Measurements from ENCODE around the gene NPHP4.

NPHP4 gene

DNA sequence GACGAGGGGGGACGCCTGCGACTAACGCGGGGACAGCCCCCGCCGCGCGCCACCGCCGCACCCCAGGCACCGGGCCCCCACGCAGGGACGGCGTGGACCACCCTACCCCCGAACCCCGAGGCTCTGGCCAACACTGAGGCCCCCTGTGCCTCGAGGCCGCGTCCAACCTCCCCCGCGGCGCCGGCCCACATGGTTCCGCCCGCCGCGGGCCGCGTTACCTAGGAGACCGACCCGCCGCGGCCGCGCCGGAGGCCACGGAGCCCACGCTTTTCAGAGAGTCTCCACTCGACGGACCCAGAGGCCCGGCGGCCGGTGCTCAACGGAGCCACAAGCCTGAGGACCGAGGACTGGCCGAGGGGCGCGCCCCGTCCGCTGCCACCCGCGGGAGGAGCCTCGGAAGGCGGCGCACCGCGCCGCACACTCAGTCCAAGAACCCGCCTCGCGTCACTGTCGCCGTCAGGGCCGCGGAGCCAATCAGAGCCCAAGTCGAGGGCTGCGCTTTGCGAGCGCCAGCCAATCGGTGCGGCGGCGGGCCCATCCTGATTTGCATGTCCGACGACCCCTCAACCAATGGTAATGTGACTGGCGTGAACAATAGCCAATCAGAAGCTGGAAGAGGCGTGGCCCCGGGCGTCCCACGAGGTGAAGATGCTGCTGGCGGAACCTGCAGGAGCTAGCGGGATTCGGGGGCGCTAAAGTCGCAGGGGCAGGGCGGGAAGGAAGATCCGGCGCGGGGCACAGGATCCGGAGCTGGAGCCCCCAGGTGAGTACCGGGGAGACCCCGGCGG, at the start of gene NPHP4:
Gene NPHP4, minus strand, starts transcription at position 400 of the 788 bp plus-strand sequence. CDS start 6,136 bp downstream, outside the sequence.
- peak; percentile 100 for DNase-seq (ENCODE audit: low read depth, low spot score)

DNA sequence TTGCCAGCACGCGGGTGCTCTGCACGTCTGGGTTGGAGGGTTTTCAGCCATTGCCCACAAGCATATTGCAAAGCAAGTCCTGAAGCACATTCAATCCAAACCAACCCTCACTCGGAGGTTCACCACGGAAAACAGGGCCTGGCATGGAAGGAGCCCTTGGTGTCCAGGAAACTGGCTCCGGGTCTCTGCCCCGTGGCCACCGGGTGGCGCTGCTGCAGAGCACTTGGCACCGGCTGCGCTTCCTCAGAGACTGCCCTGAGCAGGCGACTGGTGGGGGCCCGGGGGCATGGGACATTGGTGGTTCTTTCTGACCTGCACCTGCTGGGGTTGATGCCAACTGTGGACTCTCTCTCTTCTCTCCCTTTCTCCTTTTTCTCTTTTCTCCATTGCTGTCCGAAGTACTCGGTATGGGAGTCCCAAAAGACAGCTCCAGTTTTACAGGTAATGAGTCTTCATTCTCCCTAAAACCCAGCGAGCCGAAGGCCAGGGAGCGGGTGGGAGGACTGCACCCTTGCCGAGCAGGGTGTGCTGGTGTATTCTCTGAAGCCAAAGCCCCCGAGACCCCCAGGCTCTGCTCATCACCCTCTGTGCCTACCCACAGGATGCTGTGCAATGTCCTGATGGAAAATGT, 49.3 kb upstream of the NPHP4 start:
- no peak for DNase-seq (ENCODE audit: low read depth, low spot score)

GRCh38 chr1:6040861-6041415, 48.7 kb upstream of the NPHP4 start:
- DNase-seq (ENCODE audit: low read depth, low spot score): no peak

GRCh38 chr1:6040444-6040843, 48.2 kb upstream of the NPHP4 start:
- DNase-seq (ENCODE audit: low read depth, low spot score): no peak

- no peak for DNase-seq (ENCODE audit: low read depth, low spot score)
Measured at GRCh38 chr1:6039031-6039430, 46.8 kb upstream of the NPHP4 start.

DNA sequence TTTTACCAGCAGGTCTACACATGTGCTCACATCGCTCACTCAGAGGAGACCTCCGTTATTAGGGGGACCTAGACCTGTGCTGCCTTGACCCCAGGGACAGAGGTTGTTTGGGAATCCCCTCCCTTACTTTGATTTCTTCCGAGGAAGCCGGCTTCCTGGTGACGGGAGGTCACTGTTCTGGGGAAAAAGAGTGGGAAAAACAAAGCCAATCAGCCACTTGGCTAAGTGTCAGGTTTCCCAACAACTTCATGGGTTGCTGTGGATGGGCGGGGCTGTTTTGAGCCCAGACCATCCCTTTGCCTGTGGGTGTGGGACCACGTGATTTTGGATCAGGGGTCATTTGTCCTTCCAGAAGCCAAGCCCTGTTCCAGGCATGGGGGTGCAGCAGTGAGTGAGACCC, 46.4 kb upstream of the NPHP4 start:
- no peak for DNase-seq (ENCODE audit: low read depth, low spot score)

- peak; percentile 34 for DNase-seq (ENCODE audit: low read depth, low spot score)
Measured at GRCh38 chr1:6037338-6037762, 45.1 kb upstream of the NPHP4 start.

DNA sequence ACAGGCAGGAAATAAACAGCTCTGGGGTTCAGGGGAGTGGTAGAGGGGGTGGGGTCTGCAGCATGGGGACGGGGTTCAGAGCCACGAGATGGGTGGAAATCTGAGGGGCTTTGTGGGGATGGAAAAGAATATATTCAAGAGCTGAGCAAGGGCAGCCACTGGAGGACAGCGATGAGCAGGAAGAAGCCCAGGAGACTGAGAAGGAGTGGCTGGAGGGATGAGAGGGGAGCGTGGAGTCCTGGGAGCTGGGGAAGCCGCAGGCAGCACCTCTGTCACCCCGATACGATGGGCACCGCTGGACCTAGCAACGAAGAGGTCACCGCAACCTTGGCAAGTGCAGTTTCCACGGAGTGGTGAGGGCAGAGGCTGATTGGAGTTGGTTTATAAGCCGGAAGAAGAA, 43.5 kb upstream of the NPHP4 start:
- no peak for DNase-seq (ENCODE audit: low read depth, low spot score)

GRCh38 chr1:6035303-6035702, 43.1 kb upstream of the NPHP4 start:
- DNase-seq (ENCODE audit: low read depth, low spot score): no peak

- no peak for DNase-seq (ENCODE audit: low read depth, low spot score)
Measured at GRCh38 chr1:6034750-6035096, 42.5 kb upstream of the NPHP4 start.

DNA sequence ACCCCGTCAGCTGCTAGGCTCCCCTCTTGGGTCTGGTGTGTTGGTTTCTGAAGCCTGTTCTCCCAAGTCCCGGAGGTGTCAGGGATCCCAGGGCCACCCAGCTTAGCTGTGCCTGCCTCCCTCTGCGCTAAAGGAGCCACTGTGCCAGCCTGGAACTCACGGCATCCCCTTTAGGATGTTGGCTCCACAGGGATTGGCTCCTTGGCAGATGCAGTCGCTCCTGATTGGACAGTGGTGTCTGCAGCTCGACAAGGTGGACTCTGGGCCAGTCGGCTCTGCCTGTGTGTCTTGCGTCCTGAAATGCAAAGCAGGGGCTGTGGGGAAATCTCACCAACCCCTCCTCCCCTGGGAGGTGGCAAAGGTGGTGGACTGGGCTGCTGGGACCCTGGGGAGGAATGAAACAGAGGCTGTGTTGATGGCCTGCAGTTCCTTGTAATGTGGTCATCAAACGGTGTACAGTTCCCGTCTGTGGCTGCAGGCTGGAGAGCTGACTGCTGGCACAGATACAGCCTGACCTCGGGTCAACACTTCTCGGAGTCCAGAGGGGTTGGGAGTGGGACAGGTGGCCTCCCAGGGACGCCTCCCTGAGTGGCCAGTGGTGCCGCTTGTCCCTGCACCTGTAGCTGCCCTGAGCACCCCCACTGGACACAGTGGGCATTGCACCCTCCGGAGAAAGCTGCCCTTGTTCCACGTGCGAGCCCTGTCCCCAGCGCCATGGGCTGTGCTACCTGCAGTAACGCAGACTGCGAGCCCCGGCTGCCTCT, 41.9 kb upstream of the NPHP4 start:
- no peak for DNase-seq (ENCODE audit: low read depth, low spot score)

DNA sequence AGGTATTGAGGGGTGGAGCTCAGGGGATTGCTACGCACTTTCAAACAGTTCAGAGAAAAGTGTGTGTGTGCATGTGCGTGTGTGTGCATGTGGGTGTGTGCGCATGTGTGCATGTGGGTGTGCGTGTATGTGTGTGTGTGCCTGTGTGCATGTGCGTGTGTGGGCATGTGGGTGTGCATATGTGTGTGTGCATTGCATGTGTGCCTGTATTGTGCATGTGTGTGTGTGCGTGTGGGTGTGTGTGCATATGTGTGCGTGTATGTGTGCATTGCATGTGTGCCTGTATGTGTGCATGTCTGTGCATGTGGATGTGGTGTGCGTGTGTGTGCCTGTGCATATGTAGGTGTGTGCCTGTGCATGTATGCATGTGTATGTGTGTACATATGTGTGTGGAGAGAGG, 40.9 kb upstream of the NPHP4 start:
- DNase-seq (ENCODE audit: low read depth, low spot score): no peak

DNA sequence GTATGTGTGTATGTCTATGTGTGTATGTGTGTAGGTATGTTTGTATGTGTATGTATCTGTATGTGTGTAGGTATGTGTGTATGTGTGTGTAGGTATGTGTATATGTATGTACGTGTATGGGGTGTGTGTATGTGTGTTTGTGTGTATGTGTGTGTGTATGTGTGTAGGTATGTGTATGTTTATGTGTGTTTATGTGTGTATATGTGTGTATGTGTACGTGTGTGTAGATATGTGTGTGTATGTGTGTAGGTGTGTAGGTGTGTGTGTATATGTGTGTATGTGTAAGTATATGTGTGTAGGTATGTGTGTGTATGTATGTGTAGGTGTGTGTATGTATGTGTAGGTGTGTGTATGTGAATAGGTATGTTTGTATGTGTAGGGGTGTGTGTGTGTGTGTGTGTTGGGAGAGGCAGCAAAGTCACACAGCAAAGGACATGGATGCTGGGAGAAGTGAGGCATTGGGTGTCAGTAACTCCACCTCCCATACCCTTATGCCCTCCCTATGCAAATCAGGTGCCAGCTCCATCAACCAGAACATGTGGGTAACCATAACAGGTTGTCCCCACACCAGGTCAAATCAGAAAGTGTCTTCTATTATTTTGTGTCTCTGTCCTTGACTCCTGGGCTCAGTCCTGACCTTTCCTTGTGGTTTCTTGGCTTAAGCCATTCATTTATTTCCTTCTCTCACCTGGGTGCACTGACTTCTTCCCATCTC, 38.5 kb upstream of the NPHP4 start:
- no peak for DNase-seq (ENCODE audit: low read depth, low spot score)

DNA sequence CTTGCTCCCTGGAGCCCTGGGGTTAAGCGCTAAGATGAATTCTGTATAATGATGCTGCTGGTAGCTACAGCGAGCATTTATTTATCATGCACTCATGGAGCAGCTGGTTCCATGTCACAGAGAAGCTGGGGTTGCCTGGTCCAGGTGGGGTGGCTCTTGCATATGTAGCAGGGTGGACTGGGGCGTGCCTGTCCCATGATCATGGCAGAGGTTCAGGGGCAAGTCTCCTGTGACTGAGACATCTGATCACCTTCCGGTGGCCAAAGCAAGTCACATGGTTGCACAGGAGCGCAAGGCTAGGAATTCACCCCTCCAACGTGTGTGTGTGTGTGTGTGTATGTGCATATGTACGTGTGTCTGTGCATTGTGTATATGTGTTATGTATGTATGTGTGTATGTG, 37.9 kb upstream of the NPHP4 start:
- no peak for DNase-seq (ENCODE audit: low read depth, low spot score)

DNA sequence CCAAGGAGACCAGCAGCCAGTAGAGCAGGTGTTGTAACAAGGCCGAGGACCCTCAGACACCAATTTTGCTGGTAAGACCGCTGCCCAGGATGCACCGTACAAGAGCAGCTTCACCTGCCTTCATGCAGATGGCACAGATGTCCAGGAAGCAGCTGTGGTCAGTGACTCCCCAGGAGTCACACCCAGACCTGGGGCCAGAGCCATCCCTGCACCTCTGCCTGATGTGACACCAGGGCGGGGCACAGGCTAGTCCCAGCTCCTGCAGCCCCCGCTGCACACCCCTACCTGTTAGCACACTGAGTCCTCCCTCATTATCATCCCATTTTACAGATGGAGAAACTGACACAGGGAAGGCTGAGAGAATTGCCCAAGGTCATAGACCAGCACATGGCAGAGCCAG, 37.1 kb upstream of the NPHP4 start:
- no peak for DNase-seq (ENCODE audit: low read depth, low spot score)

DNA sequence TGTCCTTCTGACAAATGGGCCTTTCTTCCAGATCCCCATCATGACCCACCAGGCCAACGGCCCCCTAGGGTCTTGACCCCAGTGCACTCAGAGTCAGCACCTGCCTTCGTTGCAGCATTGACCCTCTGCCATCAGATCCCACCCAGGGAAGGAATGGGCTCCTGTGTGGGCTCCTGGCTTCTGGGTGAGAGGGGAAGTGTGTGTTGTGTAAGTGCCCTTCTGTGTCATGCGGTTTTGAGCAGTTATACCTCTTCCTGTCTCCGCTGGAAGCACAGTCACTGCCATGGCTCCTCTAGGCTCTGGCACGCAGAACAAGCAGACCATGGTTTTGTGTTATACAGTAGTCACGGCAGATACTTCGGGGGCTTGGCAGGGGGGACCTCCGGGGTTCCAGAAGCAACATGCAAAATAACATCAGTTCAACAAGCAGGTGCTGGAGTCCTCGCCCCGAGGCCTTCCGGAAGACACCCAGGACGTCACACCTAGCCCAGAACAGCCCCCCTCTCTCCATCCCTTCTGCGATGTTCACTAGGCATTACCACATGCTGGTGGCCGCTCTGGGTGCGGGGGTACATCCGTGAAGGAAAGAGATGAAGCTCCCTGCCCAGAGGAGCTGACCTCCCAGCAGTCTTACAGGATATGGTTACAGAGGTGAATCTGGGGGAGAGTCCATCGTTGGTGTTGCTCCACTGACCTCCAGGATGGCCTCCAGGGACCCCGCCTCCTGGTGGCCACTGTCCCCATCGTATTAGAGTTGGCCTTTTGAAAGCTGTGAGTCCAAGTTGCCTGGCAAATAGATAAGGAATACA, 36.0 kb upstream of the NPHP4 start:
- no peak for DNase-seq (ENCODE audit: low read depth, low spot score)

DNA sequence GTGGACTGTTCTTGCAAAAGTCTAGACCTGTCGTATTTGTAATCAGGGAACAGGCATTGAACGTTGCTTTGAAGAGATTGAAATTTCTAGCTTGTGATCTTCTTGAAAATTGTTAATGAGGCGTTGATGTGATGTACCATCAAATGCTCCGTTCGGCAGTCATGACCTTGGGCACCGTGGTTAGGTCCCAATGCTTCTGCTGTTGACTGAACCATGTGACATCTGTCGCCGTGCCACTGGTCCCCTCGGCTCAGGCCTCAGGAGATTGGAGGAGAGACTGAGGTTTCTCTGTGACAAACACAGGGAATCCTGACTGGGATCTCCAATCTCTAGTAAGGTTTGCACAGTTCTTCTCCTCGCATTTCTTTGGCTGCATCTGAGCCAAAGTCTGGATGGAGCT, 35.4 kb upstream of the NPHP4 start:
- DNase-seq (ENCODE audit: low read depth, low spot score): no peak

DNA sequence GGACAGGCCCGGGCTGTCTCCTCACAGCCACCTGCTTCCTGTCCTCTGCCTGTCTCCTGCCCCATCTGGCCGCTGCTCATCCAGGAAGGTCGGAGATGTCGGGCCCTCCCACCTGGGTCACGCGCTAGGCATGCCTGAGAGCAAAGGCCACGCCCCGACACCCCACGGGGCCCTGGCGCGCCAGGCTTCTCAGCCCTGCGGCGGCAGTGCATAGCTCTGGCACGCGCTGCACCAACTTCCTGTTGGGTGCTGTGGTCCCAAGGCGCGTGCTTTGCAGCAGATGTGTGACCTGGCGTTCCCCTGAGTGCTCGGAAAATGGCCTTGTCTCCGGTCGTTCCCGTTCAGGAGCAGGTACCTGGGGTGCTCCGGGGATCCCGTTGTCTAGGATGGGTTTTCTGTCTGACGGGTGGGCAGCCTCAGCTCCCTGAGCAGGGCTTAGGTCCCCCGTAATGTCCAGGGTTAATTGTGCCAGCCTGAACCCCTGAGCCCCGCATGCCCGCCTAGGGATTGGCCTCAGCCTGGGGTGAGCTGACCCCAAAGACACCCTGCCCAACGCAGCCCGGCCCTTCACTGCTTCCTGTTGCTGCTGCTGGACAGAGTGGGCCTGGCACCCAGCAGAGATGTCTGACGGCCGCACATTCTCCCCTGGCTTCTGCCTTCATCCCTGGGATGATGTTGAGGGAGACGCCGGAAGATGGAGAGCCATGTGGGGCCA, 34.0 kb upstream of the NPHP4 start:
- no peak for DNase-seq (ENCODE audit: low read depth, low spot score)

DNA sequence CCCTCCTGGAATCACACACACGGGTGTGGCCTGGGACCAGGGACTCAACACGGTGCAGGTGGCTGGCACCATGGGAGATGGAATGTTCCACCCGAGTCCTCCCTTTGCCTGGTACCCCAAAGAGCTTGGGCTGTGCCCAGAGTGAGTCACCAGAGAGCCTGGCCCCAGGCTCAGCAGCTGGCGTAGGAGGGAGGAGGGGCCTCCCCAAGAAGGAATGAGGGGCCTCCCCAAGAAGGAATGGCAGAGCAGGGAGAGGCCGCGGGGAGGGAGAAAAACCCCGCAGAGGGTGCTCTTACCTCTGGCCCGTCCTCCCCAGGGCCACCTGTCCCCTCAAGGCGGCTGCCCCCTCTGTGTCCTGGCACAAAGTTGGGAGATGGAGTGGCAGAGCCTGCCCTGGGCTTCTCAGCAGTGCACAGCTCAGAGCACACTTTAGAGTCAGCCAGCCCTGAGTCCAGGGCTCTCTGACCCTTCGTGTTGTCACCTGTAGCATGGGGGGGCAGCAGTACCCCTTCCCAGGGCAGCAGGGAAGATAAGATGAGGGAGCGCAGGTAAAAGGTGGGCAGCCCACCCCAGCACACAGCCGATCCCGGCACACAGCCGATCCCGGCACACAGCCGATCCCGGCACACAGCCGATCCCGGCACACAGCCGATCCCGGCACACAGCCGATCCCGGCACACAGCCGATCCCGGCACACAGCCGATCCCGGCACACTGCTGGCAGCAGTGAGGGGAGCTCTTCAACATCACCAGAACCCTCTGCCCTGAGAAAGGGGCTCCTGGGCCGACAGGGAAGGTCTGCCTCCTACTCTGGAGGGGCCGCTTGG, 33.3 kb upstream of the NPHP4 start:
- no peak for DNase-seq (ENCODE audit: low read depth, low spot score)
